ENCODE measurements around the gene EPM2A.

Gene EPM2A

DNA sequence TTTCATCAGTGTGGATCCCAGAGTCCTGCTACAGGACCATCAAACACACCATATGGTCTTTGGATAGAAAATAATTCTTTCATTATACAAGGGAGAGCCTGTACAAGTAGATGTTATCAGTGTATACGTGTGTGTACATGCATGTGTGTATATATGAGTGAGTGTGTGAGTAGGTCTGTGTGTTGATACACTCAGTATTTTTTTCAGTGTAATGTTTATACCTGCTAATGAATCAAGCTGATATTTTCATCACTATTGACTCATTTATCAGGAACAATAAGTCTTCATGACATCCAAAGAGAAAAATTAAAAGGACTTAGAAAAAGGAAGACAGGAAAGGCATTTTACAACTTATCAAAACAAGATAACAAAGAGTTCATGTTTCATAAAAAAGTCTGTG lies 66.5 kb downstream of the EPM2A start:
- no peak for DNase-seq

DNA sequence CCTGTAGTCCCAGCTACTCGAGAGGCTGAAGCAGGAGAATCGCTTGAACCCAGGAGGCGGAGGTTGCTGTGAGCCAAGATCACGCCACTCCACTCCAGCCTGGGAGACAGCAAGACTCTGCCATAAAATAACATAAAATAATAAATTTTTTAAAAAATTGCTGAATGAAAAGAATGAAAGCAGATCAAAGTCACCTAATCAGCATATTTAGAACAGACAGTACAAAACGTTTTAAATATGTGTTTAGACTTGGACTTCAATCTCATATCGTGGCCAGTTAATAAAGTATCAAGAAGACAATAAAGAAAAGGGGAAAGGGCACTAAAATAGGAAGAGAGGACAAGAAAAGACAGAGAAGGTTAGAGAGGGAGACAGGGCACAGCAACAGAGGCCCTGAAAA lies 74.6 kb downstream of the EPM2A start:
- DNase-seq: no peak

DNA sequence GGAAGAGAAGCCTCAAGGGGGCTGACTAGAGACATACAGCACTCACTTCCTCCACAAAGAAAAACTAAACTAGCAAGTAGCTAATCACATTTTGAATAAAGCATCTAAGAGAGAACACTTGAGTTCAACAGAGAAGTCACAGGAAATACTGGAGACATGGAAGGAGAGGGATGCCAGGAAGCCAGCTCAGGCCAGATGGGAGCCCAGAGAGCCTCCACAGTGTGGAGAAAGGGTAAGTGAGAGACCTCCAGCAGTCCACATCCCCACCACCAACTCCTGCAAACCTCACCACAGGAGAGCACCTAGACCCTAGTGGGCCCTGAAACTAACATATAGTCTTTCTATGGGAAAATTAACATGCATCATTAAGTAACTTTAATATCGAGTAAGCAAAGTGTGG lies 79.2 kb downstream of the EPM2A start:
- no peak for DNase-seq

DNA sequence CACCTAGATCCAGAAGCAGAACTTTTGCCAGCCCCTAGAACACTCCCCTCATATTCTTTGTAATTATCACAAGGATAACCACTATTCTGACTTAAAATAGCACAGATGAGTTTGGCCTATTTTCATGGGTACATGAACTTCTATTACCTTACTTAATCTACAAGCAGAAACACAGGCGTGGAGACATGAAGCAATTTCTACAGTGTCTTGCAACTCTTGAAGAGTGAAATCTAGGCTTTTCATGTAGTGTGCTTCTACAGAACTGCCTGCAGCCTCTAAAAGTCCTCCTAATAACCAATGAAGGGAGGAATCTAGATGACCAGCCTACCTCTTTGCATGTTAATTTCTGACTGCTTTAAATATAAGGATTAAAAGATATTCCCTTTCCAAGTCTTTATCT lies 82.7 kb downstream of the EPM2A start:
- DNase-seq: no peak

DNA sequence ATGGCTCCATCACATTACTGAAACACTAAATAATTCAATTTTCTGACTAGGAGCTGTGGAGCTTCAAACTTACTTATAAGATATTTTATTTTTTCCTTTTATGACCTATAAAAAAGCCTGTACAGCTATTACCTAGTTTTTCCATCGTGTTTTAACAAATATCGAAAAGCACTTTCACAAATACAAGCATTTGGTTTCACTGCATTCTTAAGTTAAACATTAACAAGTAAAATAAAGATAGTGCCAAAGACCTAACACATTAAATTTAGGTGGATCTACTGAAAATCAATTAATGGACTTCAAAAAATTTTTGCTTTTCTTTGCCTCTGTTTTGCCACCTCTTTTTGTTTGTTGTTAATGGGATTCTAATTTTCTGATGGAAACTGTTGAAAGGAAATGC lies 83.3 kb downstream of the EPM2A start:
- no peak for DNase-seq

DNA sequence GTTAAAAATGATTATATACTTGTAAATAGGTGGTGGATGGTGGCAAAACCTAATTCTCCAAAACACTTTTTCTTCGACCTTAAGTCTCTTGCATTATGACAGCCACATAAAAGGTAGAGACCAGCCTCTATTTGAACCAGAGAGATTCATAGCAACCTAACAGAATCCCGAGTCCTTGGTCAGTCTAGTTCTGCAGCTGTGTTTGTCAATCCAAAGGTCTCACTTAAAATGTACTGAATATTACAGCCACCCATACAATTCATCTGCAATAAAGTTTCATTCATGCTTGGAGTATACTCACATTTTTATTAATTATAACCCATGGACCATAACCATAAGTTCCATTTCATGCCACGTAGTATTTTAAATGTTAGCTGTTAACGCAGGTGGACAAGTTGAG lies 87.2 kb downstream of the EPM2A start:
- DNase-seq: no peak

DNA sequence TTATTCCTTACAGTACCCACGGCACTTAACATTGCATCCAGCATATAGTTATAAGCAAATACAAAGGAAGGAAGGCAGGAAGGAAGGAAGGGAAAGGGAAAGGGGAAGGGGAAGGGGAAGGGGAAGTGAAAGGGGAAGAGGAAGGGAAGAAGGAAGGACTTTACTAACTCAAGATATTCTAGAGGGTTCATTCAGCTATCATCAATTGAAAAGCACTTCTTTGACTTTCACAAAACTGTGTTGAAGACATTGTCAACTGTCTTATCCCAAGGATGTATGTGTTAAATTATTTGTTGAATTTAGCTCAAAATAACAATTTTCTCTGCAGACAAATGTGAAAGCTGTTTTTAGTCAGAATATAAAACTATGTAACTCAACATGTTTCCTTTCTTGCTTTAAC lies 87.7 kb downstream of the EPM2A start:
- DNase-seq: no peak

DNA sequence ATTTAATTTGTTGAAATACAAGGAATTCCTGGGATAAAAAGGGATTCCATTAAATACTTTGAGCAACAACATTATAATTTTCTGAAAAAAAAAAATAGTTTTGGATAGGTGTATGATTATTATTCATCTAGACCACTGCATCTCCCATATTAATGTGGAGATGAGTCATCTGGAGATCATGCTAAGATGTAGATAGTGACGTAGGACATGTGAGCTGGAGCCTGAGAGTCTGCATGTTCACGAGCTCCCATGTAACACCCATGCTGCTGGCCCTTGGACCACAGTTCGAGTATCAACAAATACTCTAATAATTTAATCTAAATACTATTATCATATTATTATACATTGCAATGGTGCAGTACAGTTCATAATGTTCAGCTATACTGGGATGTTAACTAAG lies 91.6 kb downstream of the EPM2A start:
- no peak for DNase-seq

DNA sequence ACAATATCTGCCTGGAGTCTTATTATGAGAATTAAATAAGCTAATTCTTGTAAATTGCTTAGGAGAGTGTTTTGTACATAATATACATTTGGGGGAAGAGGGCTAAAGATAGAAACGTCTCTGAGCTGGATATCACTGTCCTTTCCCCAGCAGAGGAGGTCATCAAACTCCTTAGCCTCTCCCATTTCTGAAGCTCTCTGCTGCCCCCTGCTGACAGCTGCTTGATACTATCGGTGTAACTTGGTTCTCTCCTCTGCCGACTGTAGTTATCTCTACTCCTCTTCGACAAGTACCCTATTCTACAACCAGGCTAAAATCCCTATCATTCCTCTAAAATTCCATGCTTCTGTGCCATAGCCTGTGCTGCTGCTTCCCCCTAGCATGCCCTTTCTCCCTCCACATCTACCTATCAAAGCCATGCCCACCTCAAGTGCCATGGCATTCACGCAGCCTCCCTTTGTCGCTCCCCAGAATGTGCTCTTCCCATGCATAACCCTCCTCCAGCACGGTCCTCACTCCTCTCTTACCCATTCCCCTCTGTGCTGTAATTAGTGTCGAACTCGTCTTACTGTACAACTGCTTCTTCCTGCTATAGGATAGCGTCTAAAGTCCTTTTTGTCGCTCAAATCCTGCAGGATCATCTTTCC lies 101.2 kb downstream of the EPM2A start:
- peak; percentile 92 for DNase-seq

DNA sequence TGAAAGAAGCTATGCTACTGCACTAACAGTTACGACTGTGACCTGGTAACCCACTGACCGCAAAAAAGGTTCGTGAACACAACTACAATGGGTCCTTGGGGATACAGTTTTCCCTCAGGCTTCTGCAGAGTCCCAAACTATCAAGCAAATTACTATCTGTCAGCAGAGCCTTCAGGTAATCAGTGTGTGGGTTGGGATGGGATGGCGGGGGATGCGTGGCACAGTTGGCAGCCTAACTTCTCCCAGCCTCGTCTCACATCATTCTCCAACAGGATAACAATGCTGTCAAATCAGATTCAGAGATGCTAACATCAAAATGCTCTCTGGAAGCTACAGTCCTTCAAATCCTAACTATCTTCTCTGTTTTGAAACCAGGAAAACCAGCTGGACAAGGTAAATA lies 102.3 kb downstream of the EPM2A start:
- no peak for DNase-seq

DNA sequence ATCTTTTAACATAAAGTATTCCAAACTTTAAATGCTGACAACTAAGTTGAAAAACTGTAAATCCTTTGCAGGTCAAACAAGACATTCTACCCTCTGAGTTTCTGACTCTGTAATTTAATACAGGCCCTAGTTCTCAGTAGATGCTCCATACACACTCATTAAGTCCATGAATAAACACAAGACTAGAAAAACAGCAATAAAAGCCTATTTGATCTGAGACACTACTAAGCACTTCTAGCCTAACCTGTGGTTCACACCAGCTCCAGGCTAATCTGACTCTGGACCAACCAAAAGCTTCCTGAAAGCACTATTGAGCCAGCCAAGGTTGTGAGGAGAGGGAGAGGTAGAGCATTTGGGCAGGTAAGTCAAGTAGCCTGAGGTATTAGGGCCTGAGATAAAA lies 103.9 kb downstream of the EPM2A start:
- no peak for DNase-seq

DNA sequence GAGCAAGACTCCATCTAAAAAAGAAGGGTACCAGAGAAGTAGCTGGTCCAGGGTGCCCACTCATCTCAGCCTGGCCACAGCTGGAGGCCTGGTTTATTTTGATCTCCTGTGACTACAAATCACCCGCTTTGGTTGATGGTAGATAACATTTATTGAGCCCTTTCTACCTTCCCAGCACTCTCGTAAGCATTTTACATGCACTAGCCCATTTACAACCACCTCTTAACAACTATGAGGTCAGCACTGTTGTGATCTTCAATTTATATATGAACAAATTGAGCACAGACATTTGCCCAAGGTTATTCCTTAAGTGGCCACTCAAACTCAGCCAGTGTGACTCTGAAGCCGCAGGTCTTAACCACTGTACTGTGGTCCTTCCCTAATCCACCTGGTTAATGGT lies 104.7 kb downstream of the EPM2A start:
- DNase-seq: no peak

DNA sequence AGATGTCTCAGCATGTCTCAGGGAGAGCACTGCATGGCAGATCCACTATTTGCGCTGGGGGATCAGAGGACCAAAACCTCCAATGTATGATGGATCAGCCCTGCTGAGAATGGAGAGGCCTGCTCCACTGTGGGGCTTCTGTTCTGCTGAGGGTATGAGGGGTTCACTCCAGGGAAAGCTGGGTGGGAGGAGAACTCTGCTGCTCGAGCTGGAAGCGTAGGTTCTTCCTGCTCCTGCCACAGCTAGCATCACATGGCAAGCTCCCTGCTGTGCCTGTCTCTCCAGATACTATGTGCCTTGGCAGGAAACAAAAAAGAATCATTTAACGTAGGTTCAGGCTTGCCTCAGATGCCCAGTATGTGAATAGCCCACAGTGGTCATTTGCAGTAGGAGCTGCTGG lies 105.8 kb downstream of the EPM2A start:
- no peak for DNase-seq

DNA sequence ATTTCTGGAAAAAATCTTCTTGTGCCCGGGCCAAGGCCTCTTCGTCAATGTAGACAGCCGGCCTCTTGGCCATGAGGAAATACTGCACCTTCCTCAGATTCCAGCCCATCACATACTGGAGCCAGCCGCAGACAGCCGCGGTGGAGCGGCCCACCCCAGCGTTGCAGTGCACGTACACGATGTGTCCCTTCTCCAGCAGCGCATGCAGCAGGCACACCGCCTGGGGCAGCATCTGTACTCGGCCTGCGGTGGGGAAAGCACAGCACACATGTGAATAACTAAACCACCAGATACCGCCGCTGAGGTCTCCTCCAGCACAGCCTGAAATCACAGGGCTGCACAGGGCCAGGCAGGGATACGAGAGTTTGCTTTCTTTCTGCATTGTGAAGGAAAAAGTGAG lies 107.9 kb downstream of the EPM2A start:
- DNase-seq: no peak

DNA sequence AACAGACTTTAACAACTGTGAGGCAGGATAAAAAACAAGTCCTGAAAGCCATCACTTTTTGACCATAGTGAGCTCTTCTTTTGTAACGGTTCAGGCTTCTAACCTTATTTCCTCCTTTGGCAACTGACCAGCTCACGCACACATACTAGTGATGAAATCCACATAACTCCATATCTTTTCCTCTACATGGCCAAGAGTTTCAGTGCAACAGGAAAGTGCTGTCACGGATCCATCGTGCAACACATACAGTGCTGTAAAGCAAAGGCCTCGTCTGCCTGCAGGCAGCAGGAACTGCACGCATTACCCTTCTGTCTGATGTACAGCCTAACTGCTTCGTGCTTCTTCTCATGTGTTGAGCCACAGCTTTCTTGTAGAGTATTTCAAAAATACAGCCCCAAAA lies 108.5 kb downstream of the EPM2A start:
- no peak for DNase-seq

DNA sequence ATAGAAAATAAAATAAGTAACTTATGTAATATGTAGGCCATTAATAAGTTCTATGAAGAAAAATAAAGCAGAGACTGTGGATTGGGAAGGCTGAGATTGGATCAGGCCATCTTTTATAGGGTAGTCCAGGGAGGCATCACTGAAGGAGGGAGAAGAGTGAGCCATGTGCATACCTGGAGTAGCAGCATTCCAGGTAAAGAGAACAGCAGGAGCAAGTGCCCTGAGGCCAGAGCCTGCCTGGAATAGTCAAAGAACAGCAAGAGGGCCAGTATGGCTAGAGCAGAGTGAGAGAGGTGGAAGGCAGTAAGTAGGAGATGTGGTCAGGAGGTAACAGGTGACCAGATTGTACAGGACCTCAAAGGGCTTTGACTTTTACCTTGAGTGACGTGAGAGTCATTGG lies 112.1 kb downstream of the EPM2A start:
- no peak for DNase-seq

DNA sequence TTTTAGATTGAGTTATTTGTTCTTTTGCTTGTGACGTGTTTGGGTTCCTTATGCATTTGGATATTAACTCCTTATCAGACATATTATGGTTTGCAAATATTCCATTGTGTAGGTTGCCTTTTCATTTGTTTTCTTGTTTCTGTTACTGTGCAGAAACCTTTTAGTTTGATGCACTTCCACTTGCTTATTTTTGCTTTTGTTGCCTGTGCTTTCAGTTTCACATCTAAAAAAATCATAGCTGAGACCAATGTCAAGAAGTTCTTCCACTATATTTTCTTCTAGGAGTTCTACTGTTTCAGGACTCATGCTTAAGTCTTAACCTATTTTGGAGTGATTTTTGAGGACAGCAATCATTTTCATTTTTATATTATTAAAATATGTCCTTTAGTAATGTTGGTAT lies 113.5 kb downstream of the EPM2A start:
- no peak for DNase-seq

DNA sequence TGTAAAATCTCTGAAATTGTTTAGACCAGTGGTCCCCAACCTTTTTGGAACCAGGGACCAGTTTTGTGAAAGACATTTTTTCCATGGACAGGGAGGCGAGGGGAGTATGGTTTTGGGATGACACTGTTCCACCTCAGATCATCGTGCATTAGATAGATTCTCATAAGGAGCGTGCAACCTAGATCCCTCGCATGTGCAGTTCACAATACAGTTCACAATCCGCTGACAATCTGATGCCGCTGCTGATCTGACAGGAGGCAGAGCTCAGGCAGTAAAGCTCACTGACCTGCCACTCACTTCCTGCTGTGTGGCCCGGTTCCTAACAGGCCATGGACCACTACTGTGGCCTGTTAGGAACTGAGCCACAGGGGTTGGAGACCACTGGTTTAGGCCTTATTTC lies 115.2 kb downstream of the EPM2A start:
- no peak for DNase-seq

DNA sequence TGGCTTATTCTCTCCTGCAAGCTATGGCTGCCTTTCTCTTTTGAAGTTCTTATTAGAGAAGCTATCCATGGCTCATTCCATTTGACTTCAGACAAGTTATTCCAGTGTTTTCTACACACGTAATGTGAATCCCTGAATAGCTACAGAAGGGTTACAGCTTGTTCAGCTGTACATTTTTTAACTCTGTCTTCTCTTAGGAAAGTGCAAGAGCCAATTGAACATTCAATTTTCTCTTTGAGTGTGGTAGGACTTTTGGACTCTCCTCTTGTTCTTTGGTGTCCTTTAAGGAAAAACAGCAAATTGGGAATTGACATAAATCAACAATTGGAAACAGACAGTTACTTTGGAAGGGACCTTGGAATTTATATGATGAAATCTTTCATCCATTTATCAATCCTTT lies 125.8 kb downstream of the EPM2A start:
- no peak for DNase-seq

DNA sequence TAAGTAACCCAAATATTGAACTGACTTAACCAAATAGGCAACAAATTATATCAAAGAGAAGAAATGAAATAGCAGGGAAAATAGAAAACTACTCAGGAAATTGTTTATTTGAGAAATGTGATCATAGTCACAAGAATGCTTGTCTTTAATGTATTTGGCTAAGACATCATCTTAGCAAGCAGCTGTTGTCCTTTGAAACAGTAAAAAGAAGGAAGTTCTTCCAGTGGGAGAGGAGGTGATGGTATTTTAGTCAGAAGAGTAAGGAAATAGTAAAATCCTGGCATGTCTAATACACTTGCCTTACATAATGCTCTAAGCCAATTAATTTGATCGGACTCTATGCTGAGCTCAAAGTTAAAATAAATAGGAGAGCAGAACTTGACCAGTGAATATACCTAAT lies 126.5 kb downstream of the EPM2A start:
- DNase-seq: no peak

DNA sequence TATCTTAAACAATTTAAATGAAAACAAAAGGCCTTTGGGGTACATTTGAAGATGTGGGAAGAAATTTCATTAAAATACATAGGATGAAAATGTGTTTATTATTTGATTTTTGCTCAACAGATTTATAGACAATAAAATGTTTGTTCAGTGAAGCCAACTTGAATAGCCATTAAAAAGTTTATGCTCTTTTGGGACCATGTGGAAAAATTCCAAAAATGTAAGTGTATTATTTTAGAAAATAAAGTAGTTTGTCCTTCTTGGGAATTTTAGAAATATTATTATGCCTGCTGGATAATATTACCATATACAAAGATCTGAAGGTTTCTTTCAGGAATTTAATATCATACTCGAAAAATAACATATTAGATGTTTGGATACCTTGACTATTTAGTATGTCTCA lies 131.3 kb downstream of the EPM2A start:
- no peak for DNase-seq

DNA sequence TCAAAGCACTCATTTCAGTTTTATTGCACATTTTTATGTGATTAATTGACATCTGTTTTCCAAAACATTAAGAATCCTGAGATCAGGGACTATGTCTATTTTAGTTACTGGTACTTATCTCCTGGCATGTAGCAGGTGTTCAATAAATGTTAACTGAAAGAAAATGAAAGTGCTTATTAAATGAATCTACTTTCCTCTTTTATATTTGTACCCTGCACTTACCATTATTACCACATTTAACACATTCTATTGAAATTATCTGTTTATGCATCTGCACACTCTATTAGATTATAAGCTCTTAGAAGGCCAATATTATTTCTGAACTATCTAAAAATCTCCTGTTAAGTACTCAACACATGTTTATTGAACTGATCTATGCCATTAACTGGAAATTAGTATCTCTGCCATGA lies 131.9 kb downstream of the EPM2A start:
- no peak for DNase-seq

DNA sequence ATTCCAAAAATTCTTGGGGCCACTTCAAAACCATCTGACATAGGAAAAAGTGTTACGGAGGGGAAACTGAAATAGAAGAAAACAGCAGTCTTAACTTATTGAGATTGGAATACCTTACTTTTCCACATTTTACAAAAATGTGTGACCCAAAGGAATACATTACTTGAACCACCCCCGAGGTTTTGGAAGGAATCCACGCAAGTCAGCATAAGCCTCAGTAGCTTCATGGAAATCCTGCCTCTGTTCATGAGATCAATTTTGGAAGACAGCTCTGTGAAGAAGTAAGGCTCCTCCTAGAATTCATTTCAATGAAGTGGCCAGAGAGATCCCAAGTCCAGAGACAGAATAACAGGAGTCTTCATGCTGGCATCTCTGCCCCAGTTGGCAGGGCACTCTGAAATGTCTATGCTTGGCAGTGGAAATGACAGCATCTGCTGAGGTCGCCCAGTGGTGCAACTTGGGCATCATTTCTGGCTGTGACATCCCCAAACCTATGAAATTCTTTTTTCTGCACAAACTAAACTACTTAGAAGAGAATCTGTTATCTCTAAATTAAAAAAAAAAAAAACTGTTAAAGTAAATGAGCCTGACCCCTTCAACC lies 132.5 kb downstream of the EPM2A start:
- no peak for DNase-seq

DNA sequence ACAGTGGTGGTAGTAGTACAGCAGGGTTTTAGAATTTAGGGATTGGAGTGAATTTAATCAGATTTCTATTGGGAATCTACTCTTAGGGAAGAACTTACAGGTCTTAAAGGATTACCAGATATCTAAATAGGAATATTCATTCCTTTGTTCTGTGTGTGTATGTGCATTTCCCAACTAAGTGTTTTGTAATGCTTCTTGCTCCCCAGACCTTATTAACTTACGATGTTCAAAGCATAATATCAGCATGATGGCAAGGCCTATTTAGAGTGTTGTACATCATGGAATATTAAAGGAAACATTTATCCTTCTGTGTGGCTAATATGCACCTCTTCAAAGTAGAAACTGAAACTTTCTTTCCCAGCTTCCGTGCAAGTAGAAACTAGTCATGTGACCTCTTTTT lies 133.9 kb downstream of the EPM2A start:
- DNase-seq: no peak

DNA sequence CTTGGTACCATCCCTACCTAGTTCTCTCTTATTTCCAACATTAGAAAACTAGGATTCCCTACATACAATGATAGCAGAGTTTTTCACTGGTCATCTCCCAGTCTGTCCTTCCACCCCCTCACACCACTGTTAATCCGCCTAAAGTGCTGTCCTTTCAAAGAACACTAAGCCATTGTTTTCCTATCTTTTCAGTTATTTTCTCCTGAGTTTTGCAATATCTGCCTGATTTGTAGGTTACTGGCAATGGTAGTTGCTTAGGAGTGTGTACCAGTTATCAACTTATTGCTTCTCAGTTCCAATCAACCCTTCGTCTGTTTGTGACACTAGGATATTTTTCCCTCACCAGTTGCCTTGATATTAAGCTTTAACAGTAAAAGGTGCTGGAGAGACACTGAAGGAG lies 135.0 kb downstream of the EPM2A start:
- DNase-seq: no peak

DNA sequence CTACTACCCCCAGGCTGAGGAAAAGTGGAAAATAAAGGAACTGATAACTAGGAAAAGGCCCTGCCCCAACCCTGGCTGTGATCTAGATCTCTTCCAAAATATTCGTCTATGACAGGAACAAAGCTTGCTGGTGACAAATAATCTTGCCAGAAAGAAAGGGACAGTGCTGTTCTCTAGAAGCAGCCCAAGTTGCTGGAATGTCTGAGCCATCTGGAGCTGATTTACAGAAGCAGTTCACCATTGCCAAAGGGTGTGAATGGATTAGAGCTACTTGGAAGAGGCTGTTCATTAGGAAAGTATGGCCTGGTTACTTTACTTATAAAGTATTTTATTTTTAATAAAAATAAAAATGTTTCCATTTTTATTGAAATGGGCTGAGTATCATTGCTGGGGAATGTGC lies 146.3 kb downstream of the EPM2A start:
- DNase-seq: no peak

Measured in activated CD8-positive, alpha-beta memory T cell treated with anti-CD3 and anti-CD28 coated beads for 24 hours (primary cell).